Keratinocyte (primary cell): ENCODE data around the gene HCST.

Experiments
- EZH2 ChIP-seq: IDR thresholded peaks from one replicate; pipeline ENCODE4 v1.6.1; 2012; ENCODE audit warnings: inconsistent platforms, mild to moderate bottlenecking, low read length, moderate library complexity
- TF ChIP-seq, protein P1 (sequence below), 3 experiments: IDR thresholded peaks in 1 of 3; conservative IDR thresholded peaks in 1 of 3; optimal IDR thresholded peaks in 1 of 3; 2 replicates in 2 of 3; 3 replicates in 1 of 3; pipeline versions ENCODE3 to v1.5.1; 2011; ENCODE audit warnings: low read length in 3 of 3, mild to moderate bottlenecking in 3 of 3, moderate library complexity in 2 of 3, control low read depth in 1 of 3, inconsistent platforms in 1 of 3; ENCODE audit not compliant: insufficient read depth in 2 of 3; ENCODE audit errors: extremely low read depth in 1 of 3

DNA sequence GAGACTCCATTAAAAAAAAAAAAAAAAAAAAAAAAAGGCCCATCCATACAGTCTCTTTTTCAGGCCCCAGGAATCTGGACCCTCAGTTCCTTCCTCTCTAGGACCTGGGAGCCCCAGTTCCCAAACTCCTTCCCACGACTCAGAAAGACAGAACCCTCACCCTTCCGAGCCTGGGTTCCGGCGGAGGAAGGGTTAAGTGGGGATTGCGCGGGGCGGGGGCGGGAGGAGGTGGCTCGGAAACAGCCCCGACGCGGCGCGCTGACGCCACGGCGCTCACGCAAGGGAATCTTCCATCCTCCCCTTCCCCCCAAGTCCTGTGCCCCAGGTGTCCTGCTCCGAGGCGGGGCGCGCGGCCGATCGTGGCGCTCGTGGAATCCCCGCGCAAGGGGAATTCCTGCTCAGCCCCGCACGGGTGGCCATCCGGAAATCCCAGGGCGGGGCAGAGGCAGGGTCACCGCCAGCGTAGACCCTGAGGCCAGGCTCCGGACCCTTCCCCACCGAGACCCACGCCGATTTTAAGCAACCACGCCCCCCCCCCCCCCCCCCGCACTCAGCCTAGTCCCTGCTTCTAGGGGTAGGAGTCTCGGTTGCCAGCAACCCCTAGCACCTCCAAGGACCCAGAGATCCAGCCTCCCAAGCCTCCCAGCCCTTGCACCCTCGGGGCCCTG is 2.6 kb upstream of the HCST start:
- TF ChIP-seq, protein P1, sequence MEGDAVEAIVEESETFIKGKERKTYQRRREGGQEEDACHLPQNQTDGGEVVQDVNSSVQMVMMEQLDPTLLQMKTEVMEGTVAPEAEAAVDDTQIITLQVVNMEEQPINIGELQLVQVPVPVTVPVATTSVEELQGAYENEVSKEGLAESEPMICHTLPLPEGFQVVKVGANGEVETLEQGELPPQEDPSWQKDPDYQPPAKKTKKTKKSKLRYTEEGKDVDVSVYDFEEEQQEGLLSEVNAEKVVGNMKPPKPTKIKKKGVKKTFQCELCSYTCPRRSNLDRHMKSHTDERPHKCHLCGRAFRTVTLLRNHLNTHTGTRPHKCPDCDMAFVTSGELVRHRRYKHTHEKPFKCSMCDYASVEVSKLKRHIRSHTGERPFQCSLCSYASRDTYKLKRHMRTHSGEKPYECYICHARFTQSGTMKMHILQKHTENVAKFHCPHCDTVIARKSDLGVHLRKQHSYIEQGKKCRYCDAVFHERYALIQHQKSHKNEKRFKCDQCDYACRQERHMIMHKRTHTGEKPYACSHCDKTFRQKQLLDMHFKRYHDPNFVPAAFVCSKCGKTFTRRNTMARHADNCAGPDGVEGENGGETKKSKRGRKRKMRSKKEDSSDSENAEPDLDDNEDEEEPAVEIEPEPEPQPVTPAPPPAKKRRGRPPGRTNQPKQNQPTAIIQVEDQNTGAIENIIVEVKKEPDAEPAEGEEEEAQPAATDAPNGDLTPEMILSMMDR (optimal IDR thresholded peaks at IDR 0.05 in 1 of 3, IDR thresholded peaks at IDR 0.05 in 1 of 3, conservative IDR thresholded peaks at IDR 0.05 in 1 of 3; ENCODE audit: extremely low read depth in 1 of 3, insufficient read depth in 2 of 3, low read length in 3 of 3): no peak
- no peak for TF ChIP-seq EZH2
